Stimulated activated CD8-positive, alpha-beta memory T cell treated with anti-CD3 and anti-CD28 coated beads, Interleukin-12 subunit alpha, Interleukin-12 subunit beta, amount 100 ng/mL, for 4 hours (primary cell): ENCODE measurements around the gene SLC25A26.
"Not testable (repeated sequence)": the region's sequence is repeated elsewhere in the genome, so short reads cannot be mapped to it uniquely, and the experiment has no call there.

Experiments used
- DNase-seq: peaks from one replicate; pipeline ENCODE4 v3.0.0-alpha.2; 2020; ENCODE audit warnings: low read depth

The SLC25A26 gene

DNA sequence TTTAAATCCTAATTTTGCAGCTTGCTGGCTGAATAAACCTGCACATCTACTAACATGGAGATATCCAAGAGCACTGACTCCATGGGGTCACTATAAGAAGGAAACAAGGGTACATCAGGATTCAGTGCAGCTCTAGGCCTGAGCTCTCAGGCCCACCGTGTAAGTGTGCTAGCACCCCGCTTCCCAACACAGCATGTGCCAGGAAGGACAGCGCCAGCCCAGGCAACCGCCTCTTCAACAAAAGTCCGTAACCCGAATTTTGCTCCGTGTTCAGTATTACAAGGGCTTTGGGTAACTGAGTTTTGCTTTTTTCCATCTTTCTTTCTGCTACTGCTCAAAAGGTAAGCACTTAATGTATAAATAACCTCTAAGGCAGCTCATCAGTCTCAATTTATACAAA lies 190.2 kb downstream of the SLC25A26 start:
- DNase-seq, result no peak

DNA sequence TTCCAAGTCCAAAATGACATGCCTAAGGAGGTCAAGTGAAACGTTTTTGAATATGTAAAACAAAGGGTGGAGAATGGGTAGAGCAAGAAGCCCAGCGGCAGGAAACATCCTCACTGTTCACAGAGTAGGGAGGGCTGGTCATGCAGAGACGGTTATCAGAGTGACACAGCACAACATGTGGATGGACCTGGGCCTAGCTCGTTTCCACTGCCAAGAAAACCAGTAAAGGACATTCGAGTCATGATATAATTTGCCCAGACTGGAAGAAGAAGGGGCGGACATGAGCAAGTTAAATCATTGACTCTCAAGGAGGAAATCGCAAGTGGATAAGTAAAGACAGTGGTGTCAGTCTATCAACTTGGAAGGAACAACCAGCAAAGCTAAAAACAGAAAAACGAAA lies 190.7 kb downstream of the SLC25A26 start:
- DNase-seq, result no peak

DNA sequence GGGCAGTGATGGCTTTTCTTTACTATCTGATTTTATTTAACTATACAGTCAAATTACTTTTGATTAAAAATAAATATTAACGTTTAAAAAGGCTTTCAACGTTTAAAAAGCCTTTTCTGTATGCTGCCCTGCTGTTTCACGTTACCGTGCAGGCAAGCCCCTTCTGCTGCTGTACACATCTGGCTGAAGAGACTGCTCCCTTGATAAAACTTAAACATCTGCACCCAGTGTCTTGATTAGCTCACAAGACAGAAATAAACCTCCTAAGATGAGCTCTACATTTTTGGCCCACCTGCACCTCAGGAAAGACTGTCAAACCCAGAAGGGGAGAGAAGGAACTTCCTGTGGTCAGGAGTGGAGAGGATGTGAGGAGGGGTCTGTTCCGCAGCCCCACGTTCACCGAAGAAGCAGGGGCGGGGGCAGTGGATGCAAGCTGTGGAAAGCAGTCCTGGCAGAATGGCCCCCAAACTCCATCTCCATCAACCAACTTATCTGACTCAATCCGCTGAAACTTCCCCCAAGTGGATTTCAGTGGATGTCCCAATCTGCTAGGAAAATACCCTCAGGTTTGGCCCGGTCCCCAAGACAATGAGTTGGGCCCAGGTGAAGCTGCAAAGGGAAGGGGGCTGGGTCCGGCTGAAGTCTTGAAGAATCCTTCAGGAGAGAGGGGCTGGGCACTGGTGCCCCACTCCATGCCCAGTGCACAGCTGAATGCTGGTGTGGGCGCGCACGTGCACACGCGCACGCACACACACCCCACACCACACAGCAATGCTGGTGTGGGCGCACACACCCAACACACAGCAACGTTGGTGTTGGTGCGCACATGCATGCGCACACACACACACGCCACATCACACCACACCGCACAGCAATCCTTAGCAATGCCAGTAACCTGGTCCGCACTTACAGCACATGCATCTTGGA lies 191.4 kb downstream of the SLC25A26 start:
- no peak for DNase-seq

DNA sequence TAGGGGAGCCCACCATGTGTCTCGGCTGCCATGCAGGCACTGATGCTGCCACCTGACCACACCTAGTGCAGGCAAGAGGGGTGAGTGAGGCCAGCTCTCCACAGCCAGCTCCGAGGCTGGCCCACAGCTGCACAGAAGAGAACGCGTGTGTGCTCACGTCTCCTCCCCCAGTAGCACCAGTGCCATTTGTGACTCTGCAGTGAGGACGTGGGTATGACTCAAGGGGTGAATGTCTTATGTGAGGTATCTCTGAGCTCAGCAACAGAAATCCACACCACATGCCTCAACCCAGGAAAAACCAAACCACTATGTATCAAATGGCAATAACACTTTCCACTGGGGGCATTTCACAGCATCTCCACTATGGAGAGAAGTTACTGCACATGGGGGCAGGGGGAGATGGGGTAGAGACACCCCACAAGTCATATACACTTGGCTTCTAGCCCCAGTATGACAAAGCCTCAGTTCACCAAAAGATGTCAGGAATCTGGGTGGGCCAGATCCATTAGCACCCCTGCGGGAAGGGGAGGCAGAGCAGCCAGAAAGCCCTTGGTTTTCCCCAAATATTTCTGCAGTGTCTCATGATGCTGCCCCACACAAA lies 192.4 kb downstream of the SLC25A26 start:
- DNase-seq, result no peak

GRCh38 chr3:66414846-66415245 lies 194.0 kb downstream of the SLC25A26 start:
- DNase-seq, result no peak

GRCh38 chr3:66415867-66416428 lies 195.1 kb downstream of the SLC25A26 start:
- DNase-seq, result no peak

DNA sequence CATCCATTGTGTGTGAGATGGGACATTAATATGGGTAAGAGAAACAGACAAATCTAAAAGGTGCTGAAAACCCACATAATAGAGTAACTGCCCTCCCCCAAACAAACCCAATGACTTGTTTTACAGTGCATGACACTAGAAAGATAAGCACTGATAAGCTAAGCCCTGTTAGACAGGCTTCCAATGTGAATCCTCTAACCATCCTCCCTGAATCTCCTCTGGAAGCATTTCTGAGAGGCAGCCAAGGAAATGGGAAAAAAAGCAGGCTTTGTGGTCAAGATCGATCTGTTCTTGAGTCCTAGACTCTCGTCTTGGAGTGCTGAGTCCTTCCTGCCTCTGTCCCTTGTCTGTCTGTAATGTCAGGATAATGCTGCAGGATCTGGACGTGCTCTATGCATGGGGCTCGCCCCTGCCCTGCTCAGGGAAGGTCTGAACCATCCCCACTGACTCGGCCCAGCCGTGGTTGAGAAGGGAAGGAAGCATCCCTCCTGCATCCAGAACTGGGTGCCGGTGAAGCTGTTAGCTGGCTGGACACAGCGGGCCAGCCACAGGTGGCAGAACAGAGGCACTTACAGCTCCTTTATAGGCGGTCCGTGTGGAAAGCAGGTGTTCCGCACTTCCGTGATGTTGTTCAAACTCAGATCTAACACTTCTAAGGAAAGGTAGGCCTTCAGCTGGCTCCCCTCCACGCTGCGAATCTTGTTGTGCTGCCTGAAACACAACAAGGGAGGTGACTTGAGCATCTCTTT lies 195.9 kb downstream of the SLC25A26 start:
- no peak for DNase-seq

DNA sequence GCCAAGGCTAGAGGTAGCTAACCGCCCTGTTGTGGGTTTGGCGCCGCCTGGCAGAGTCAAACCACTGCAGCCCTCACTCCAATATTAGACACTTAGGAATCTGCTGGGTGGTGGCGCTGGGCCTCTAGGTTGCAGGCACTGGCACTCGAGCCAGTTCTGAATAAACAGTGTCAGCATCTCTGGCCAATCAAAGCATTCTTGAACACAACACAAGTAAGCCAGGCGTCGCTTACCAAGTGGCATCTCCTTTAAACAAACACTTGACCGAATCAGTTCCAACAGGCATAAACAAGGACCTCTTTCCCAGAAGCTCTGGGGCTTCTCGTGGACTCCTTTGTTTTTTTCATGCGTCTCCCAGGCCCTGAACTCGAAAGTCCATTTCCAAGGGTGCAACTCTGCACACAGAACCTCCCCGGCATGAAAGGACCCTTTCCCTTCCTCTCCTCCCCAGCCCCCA lies 197.7 kb downstream of the SLC25A26 start:
- no peak for DNase-seq

DNA sequence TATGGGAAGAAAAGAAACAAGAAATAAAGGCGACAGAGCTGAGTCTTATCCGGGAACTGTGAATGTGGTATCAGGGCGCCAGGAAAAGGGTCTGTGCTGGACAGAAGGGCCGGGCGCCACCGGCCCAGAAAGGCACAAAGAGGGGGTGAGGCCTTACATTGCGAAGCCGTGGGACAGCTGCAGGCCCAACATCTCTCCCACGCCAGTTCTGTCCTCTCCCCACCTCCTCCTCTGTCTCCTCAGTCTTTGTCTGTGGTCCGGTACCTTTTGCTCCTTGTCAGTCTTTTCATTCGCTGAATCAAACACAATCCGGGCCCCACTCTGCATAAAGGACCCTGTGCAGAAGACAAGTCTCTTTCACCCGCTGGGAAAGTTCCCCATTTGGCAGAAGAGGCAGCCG lies 198.2 kb downstream of the SLC25A26 start:
- no peak for DNase-seq

- not testable (repeated sequence) for DNase-seq
These were observed 200.3 kb downstream of the SLC25A26 start for GRCh38 chr3:66421144-66421543.

GRCh38 chr3:66421893-66422292 lies 201.1 kb downstream of the SLC25A26 start:
- not testable (repeated sequence) for DNase-seq

DNA sequence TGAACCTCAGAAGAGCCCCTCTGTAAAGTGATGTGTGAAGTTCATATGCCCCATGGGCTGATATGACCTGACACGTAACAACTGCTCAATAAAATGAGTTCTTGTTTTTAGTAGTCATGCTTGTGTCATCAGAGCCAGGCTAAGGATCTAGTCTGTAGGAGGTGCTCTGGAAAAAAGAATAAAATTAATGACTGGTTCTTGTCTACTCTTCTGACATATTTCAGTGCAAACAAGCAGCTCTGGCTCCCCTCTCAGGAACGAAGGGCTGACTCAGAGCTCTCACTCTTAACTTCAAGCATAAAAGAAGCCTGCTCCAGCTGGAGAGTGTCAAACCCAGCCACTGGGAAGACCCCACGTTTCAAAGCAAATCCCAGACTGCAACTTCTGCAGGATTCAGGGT lies 203.0 kb downstream of the SLC25A26 start:
- DNase-seq, result no peak

GRCh38 chr3:66425032-66425431 lies 204.2 kb downstream of the SLC25A26 start:
- DNase-seq, result no peak

GRCh38 chr3:66425576-66426114 lies 204.8 kb downstream of the SLC25A26 start:
- DNase-seq, result no peak

GRCh38 chr3:66426135-66426534 lies 205.3 kb downstream of the SLC25A26 start:
- no peak for DNase-seq

DNA sequence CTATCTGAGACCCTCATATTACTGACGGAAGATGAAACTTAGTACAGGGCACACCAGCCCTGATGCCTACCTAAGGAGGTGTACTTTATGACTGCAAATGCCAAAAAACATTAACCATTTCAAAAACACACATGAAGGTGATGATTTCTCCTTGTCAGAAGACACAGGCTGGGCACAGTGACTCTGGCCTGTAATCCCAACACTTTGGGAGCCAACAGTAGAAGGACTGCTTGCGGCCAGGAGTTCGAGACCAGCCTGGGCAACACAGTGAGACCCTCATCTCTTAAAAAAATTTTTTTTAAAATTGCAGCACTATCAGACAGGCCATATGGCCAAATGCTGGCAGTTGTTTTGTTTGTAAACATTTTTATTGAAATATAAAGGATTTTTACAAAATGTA lies 206.6 kb downstream of the SLC25A26 start:
- no peak for DNase-seq

DNA sequence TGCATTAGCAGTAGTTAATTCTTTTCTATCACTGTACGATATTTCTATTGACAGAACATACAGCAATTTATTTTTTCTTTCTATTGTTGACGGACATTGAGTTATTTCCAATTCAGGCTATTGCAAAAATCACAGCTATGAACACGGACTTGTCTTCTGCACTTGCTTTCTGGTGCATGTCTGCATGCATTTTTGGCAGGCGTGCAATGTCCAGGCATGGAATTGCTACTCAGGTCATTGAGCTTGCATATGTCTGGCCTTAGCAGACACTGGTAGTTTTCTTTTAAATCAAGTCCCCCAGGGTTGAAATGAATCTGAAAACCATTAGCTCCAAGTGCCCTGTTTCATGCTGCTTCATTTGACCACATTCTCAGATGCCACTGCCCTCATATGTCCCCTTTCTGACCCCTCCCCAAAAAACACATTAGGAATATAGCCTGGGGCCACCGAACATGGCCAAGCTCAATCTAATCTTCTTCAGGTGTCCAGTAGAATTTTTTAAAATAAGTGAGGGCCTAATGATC lies 207.2 kb downstream of the SLC25A26 start:
- no peak for DNase-seq
